ENCODE results near the gene CELF1. TPM values are rescaled to one million over a fixed set of nuclear protein-coding genes. Genes with fewer than 3 reads are reported as not detected.
"Not testable (repeated sequence)": the region's sequence is repeated elsewhere in the genome, so short reads cannot be mapped to it uniquely, and the experiment has no call there.

Gene CELF1
- total RNA-seq, 4 donors from 2014 or later = 90.3 to 210 (median 101) TPM

DNA sequence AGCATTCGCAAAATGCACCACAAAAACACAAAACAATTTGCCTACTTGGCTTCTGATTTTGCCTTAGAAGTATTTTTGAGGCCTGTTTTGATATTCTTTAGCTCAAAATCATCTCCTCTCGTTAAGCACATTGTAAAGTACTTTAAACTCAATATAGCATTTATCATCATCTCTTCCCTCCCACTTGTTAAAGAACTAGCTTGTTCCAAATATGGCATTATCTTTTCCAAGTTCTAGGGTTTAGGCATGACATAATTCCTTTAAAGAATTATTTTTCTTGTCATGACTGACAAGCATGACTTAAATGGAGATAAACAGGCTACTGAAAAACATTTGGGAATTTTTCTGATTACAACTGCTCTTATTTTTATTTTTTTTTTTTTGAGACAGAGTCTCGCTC, 21.3 kb downstream of the CELF1 start:
- Histone ChIP-seq H3K9me3 (no peaks in the 10 kb centered on the region), H3K4me3 (no peak overlapping the region), H3K36me3 (peaks cover 6% of the 10 kb centered on the region), H3K27ac (no peak overlapping the region), H3K4me1 (peaks cover 36% of the 10 kb centered on the region), H3K27me3 (no peaks in the 10 kb centered on the region)
- no peak for TF ChIP-seq POLR2AphosphoS5 (IDR thresholded peaks at IDR 0.05)
- no peak for TF ChIP-seq EP300 (IDR thresholded peaks at IDR 0.05)
- TF ChIP-seq, protein P1, sequence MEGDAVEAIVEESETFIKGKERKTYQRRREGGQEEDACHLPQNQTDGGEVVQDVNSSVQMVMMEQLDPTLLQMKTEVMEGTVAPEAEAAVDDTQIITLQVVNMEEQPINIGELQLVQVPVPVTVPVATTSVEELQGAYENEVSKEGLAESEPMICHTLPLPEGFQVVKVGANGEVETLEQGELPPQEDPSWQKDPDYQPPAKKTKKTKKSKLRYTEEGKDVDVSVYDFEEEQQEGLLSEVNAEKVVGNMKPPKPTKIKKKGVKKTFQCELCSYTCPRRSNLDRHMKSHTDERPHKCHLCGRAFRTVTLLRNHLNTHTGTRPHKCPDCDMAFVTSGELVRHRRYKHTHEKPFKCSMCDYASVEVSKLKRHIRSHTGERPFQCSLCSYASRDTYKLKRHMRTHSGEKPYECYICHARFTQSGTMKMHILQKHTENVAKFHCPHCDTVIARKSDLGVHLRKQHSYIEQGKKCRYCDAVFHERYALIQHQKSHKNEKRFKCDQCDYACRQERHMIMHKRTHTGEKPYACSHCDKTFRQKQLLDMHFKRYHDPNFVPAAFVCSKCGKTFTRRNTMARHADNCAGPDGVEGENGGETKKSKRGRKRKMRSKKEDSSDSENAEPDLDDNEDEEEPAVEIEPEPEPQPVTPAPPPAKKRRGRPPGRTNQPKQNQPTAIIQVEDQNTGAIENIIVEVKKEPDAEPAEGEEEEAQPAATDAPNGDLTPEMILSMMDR (IDR thresholded peaks at IDR 0.05) = no peak
- no peak for TF ChIP-seq POLR2A (IDR thresholded peaks at IDR 0.05)
- no peak for DNase-seq (ENCODE audit: low spot score in 2 of 2)
- WGBS = 80% methylated on average over 3 of the region's 3 CpGs

DNA sequence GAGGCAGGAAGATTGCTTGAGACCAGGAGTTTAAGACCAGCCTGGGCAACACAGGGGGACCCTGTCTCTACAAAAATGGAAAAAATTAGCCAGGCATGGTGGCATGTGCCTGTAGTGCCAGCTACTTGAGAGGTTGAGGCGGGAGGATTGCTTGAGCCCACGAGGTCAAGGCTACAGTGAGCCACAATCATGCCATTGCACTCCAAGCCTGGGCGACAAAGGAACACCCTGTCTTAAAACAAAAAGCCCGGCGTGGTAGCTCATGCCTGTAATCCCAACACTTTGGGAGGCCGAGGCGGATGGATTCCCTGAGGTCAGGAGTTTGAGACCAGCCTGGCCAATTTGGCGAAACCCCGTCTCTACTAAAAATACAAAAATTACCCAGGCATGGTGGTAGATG, 22.2 kb downstream of the CELF1 start:
- H3K36me3 ChIP-seq; DNase-seq (ENCODE audit: low spot score in 2 of 2); H3K27ac ChIP-seq; H3K4me3 ChIP-seq; H3K27me3 ChIP-seq; H3K9me3 ChIP-seq: not testable (repeated sequence)
- 95% methylated on average over 9 of the region's 9 CpGs for WGBS
- peaks cover 34% of the 10 kb centered on the region for H3K4me1 ChIP-seq

DNA sequence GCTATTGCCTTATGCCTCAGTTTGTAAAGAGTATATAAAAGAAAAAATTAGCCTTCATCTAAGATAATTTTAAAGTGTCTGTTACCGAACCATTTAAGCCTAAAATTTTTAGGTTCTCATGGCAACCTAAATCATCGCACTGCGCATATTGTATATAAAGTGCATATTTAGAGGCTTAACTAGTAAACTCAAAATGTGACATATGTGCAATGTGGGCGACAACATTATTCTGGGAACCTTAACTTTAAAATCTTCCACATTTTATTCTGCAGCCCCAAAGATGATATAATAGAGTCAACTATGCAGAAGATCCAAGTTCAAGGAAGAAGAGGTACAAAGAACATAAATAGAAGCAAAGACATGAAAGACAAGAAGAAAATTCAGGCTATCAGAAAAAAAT, 23.0 kb downstream of the CELF1 start:
- Histone ChIP-seq H3K36me3 (peaks cover 6% of the 10 kb centered on the region), H3K4me3 (no peak overlapping the region), H3K27me3 (no peaks in the 10 kb centered on the region), H3K4me1 (peaks cover 37% of the 10 kb centered on the region), H3K27ac (no peak overlapping the region), H3K9me3 (no peaks in the 10 kb centered on the region)
- TF ChIP-seq, protein P1 (IDR thresholded peaks at IDR 0.05) = no peak
- TF ChIP-seq POLR2A (IDR thresholded peaks at IDR 0.05) = no peak
- no peak for DNase-seq (ENCODE audit: low spot score in 2 of 2)
- WGBS = 98% methylated on average over 4 of the region's 4 CpGs

DNA sequence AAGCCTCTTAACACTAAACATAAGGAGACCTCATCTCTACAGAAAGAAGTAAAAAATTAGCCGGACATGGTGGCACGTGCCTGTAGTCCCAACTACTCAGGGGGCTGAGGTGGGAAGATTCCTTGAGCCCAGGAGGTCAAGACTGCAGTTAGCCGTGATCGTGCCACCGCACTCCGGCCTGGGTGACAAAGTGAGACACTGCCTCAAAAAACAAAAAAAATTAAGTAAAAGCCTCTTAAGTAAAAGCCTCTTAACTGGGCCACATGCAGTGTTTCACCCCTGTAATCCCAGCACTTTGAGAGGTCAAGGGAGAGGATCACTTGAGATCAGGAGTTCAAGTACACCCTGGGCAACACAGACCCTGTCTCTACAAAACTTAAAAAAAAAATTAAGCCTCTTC, 25.7 kb downstream of the CELF1 start:
- H3K27me3 ChIP-seq = no peaks in the 10 kb centered on the region
- no peak overlapping the region for H3K27ac ChIP-seq
- DNase-seq (ENCODE audit: low spot score in 2 of 2) = no peak
- H3K4me1 ChIP-seq = peaks cover 42% of the 10 kb centered on the region
- no peak for TF ChIP-seq EP300 (IDR thresholded peaks at IDR 0.05)
- TF ChIP-seq, protein P1 (IDR thresholded peaks at IDR 0.05) = no peak
- no peak for TF ChIP-seq POLR2A (IDR thresholded peaks at IDR 0.05)
- TF ChIP-seq POLR2AphosphoS5 (IDR thresholded peaks at IDR 0.05) = no peak
- no peak overlapping the region for H3K4me3 ChIP-seq
- 91% methylated on average over 6 of the region's 6 CpGs for WGBS
- H3K9me3 ChIP-seq = no peaks in the 10 kb centered on the region
- peaks cover 6% of the 10 kb centered on the region for H3K36me3 ChIP-seq

DNA sequence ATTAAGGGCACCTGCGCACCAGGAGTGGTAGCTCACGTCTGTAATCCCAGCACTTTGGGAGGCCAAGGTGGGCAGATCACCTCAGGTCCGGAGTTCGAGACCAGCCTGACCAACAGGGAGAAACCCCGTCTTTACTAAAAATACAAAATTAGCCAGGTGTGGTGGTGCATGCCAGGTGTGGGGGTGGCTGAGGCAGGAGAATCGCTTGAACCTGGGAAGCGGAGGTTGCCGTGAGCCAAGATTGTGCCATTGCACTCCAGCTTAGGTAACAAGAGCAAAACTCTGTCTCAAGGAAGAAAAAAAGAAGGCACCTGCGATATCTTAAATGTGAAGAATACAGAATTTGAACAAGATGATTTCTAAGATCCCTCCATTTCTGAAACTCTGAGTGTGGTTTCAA, 26.9 kb downstream of the CELF1 start:
- not testable (repeated sequence) for H3K27ac ChIP-seq

DNA sequence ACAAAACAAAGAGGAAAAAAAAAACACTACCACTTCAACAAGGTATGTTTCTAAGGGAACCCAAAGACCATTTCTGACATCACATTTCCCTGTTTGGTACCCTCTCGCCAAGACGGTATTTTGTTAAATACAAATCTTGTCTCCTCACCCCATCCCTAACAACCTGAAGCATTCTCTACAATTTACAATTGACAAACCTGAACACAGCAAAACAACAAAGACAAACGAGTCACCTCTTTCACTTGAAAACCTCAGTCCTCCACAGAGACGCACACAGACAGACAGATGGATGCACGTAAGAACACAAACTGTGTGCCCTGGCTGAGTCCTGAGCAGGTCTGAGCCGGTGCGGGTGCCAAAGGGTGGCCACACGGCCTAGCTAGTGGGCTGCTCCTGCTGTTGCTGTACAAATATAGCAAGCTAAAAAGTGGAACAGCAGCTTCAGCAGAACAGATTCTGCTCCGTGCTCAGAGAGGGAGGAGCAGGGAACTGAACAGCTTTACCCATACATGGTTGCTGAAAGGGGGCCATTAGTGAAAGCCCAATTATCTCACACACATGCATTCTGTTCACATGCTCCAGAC, 28.5 kb downstream of the CELF1 start:
- H3K9me3 ChIP-seq = no peaks in the 10 kb centered on the region
- H3K4me1 ChIP-seq = peaks cover 61% of the 10 kb centered on the region
- H3K27me3 ChIP-seq = no peaks in the 10 kb centered on the region
- peak overlapping the region; percentile 79 for H3K27ac ChIP-seq
- TF ChIP-seq, protein P1 (IDR thresholded peaks at IDR 0.05) = no peak
- TF ChIP-seq EP300 (IDR thresholded peaks at IDR 0.05) = no peak
- TF ChIP-seq POLR2AphosphoS5 (IDR thresholded peaks at IDR 0.05) = no peak
- H3K4me3 ChIP-seq = peak overlapping the region; percentile 23
- WGBS = 8% methylated on average over 9 of the region's 9 CpGs
- no peak for DNase-seq (ENCODE audit: low spot score in 2 of 2)
- peaks cover 4% of the 10 kb centered on the region for H3K36me3 ChIP-seq

More for the DNA sequence above, 26.9 kb downstream of the CELF1 start:
- DNase-seq (ENCODE audit: low spot score in 2 of 2); H3K4me3 ChIP-seq; H3K9me3 ChIP-seq; H3K27me3 ChIP-seq; H3K36me3 ChIP-seq: not testable (repeated sequence)
- H3K4me1 ChIP-seq = peaks cover 53% of the 10 kb centered on the region
- WGBS = 73% methylated on average over 9 of the region's 9 CpGs
